Mesenchymal stem cell (in vitro differentiated cells and primary cell): ENCODE results near the gene PPP1R26.
"Not testable (repeated sequence)": the region's sequence is repeated elsewhere in the genome, so short reads cannot be mapped to it uniquely, and the experiment has no call there.

ENCODE experiments used
- DNase-seq: peaks from one replicate; pipeline ENCODE4 v3.0.0-alpha.2; 2013
- H2AFZ ChIP-seq: one replicate; pipeline ENCODE4 v1.6.1; 2013; ENCODE audit warnings: low read depth, mild to moderate bottlenecking, control low read depth, inconsistent platforms, low read length, moderate library complexity
- H2AK5ac ChIP-seq: 2 replicates; pipeline ENCODE4 v1.6.1; 2013; ENCODE audit warnings: low read length, moderate library complexity, mild to moderate bottlenecking, inconsistent platforms; ENCODE audit not compliant: severe bottlenecking
- H2BK120ac ChIP-seq: one replicate; pipeline ENCODE4 v1.6.1; 2013; ENCODE audit warnings: low read depth, mild to moderate bottlenecking, inconsistent platforms, low read length, moderate library complexity
- H2BK12ac ChIP-seq, 2 experiments: one replicate each; pipeline ENCODE4 v1.6.1; 2013; ENCODE audit warnings: inconsistent platforms in 2 of 2, low read length in 2 of 2, mild to moderate bottlenecking in 2 of 2, moderate library complexity in 2 of 2, control low read depth in 1 of 2
- H2BK15ac ChIP-seq: one replicate; pipeline ENCODE4 v1.6.1; 2013; ENCODE audit warnings: mild to moderate bottlenecking, low read depth, inconsistent platforms; ENCODE audit not compliant: poor library complexity, severe bottlenecking
- H2BK5ac ChIP-seq: 2 replicates; pipeline ENCODE4 v1.6.1; 2013; ENCODE audit warnings: low read depth, mild to moderate bottlenecking, low read length, control low read depth, inconsistent platforms; ENCODE audit not compliant: poor library complexity, severe bottlenecking
- H3K14ac ChIP-seq, 2 experiments: one replicate each; pipeline ENCODE4 v1.6.1; 2013; ENCODE audit warnings: inconsistent platforms in 2 of 2, low read length in 2 of 2, control low read depth in 1 of 2, mild to moderate bottlenecking in 1 of 2, moderate library complexity in 1 of 2
- H3K18ac ChIP-seq, 2 experiments: one replicate each; pipeline ENCODE4 v1.6.1; 2013; ENCODE audit warnings: inconsistent platforms in 2 of 2, low read length in 2 of 2, control low read depth in 1 of 2, low read depth in 1 of 2, mild to moderate bottlenecking in 1 of 2
- H3K23ac ChIP-seq, 2 experiments: one replicate each; pipeline ENCODE4 v1.6.1; 2013; ENCODE audit warnings: inconsistent platforms in 2 of 2, low read length in 2 of 2, mild to moderate bottlenecking in 2 of 2, moderate library complexity in 2 of 2, control low read depth in 1 of 2
- H3K27ac ChIP-seq: 2 replicates; pipeline ENCODE4 v1.5.1; 2013; ENCODE audit warnings: mild to moderate bottlenecking, moderate library complexity, low read length, control low read depth, inconsistent platforms; ENCODE audit not compliant: poor library complexity, severe bottlenecking
- H3K27me3 ChIP-seq, 2 experiments: 2 replicates each; pipeline versions ENCODE4 v1.6.1 to v1.7.0; 2013; ENCODE audit warnings: low read length in 2 of 2, mild to moderate bottlenecking in 2 of 2, moderate library complexity in 2 of 2, control low read depth in 1 of 2, inconsistent platforms in 1 of 2; ENCODE audit not compliant: control insufficient read depth in 1 of 2, insufficient read depth in 1 of 2
- H3K36me3 ChIP-seq, 2 experiments: 2 replicates each; pipeline versions ENCODE4 v1.6.1 to v1.7.0; 2013; ENCODE audit warnings: low read length in 2 of 2, control low read depth in 1 of 2, inconsistent platforms in 1 of 2, low read depth in 1 of 2, mild to moderate bottlenecking in 1 of 2; ENCODE audit not compliant: insufficient read depth in 2 of 2, control insufficient read depth in 1 of 2
- H3K4ac ChIP-seq, 2 experiments: one replicate each; pipeline ENCODE4 v1.6.1; 2013; ENCODE audit warnings: inconsistent platforms in 2 of 2, low read length in 2 of 2, mild to moderate bottlenecking in 2 of 2, moderate library complexity in 2 of 2, control low read depth in 1 of 2, low read depth in 1 of 2
- H3K4me1 ChIP-seq: 2 replicates; pipeline ENCODE4 v1.6.1; 2013; ENCODE audit warnings: low read depth, low read length, control low read depth; ENCODE audit not compliant: control insufficient read depth, insufficient read depth
- H3K4me2 ChIP-seq: 2 replicates; pipeline ENCODE4 v1.6.1; 2013; ENCODE audit warnings: low read length, mild to moderate bottlenecking, inconsistent platforms; ENCODE audit not compliant: poor library complexity, severe bottlenecking
- H3K4me3 ChIP-seq, 2 experiments: 2 replicates each; pipeline versions ENCODE4 v1.5.1 to v1.7.0; 2013; ENCODE audit warnings: low read length in 2 of 2, mild to moderate bottlenecking in 2 of 2, control low read depth in 1 of 2, low read depth in 1 of 2; ENCODE audit not compliant: insufficient read depth in 1 of 2
- H3K79me1 ChIP-seq: replicated peaks from 2 replicates; pipeline ENCODE4 v1.6.1; 2013; ENCODE audit warnings: mild to moderate bottlenecking, control low read depth, low read length, inconsistent platforms; ENCODE audit not compliant: poor library complexity, severe bottlenecking
- H3K9ac ChIP-seq: 2 replicates; pipeline ENCODE4 v1.7.0; 2013; ENCODE audit warnings: mild to moderate bottlenecking, low read length, moderate library complexity
- H3K9me3 ChIP-seq: 2 replicates; pipeline ENCODE4 v1.7.0; 2013; ENCODE audit warnings: mild to moderate bottlenecking, low read length; ENCODE audit not compliant: control insufficient read depth
- H4K8ac ChIP-seq: one replicate; pipeline ENCODE4 v1.6.1; 2013; ENCODE audit warnings: inconsistent platforms, mild to moderate bottlenecking, low read length, moderate library complexity
- H4K91ac ChIP-seq: one replicate; pipeline ENCODE4 v1.6.1; 2013; ENCODE audit warnings: mild to moderate bottlenecking, low read length, inconsistent platforms
- WGBS: methylation state at CpG from one replicate; pipeline ENCODE4 v1.1.7; 2013; ENCODE audit warnings: mixed read lengths; 5-methylcytosine and 5-hydroxymethylcytosine counted together

Gene PPP1R26

GRCh38 chr9:135528842-135529435, 49.4 kb downstream of the PPP1R26 start:
- not testable (repeated sequence) for H3K14ac ChIP-seq, H2BK12ac ChIP-seq, H3K79me1 ChIP-seq, H2AFZ ChIP-seq, H2BK15ac ChIP-seq, H2BK120ac ChIP-seq, H3K4me3 ChIP-seq, H3K4ac ChIP-seq, H2BK5ac ChIP-seq, H3K4me2 ChIP-seq, H3K27ac ChIP-seq, H4K91ac ChIP-seq, H3K9me3 ChIP-seq, DNase-seq, H3K9ac ChIP-seq, H3K23ac ChIP-seq, H4K8ac ChIP-seq, H3K4me1 ChIP-seq, H3K18ac ChIP-seq, H3K36me3 ChIP-seq, H2AK5ac ChIP-seq
- peaks cover 5 to 54% of the 10 kb centered on the region in 2 experiments for H3K27me3 ChIP-seq
- WGBS: 98% methylated on average over 8 of the region's 10 CpGs

GRCh38 chr9:135530146-135530545, 50.6 kb downstream of the PPP1R26 start:
- peaks cover 3 to 51% of the 10 kb centered on the region in 2 experiments for H3K27me3 ChIP-seq
- H3K14ac ChIP-seq: no peak overlapping the region
- no peak overlapping the region for H2BK120ac ChIP-seq
- H2BK5ac ChIP-seq: no peak overlapping the region
- no peak for DNase-seq
- H3K4ac ChIP-seq: no peak overlapping the region
- H4K8ac ChIP-seq: no peak overlapping the region
- H3K9ac ChIP-seq: no peak overlapping the region
- no peak overlapping the region for H2AFZ ChIP-seq
- 72% methylated on average over 5 of the region's 5 CpGs for WGBS
- H3K4me2 ChIP-seq: no peak overlapping the region
- H3K27ac ChIP-seq: no peak overlapping the region
- H2BK12ac ChIP-seq: no peak overlapping the region
- H4K91ac ChIP-seq: no peak overlapping the region
- no peak overlapping the region for H3K23ac ChIP-seq
- H3K9me3 ChIP-seq: no peaks in the 10 kb centered on the region
- H3K18ac ChIP-seq: no peak overlapping the region
- H3K36me3 ChIP-seq: no peaks in the 10 kb centered on the region
- H2AK5ac ChIP-seq: no peak overlapping the region
- no peak overlapping the region for H2BK15ac ChIP-seq
- peaks cover 3% of the 10 kb centered on the region for H3K4me1 ChIP-seq
- no peak overlapping the region for H3K4me3 ChIP-seq
- no peaks in the 10 kb centered on the region for H3K79me1 ChIP-seq

- WGBS: 88% methylated on average over 10 of the region's 10 CpGs
These were observed 51.5 kb downstream of the PPP1R26 start for GRCh38 chr9:135531096-135531495.

GRCh38 chr9:135533113-135533512, 53.5 kb downstream of the PPP1R26 start:
- Histone ChIP-seq H2BK15ac (no peak overlapping the region), H3K27me3 (peaks cover 0 to 47% of the 10 kb centered on the region in 2 experiments), H2AFZ (no peak overlapping the region)

More at GRCh38 chr9:135531096-135531495, 51.5 kb downstream of the PPP1R26 start:
- H2BK5ac ChIP-seq: no peak overlapping the region
- no peak overlapping the region for H2BK15ac ChIP-seq
- H3K4me1 ChIP-seq: peaks cover 2% of the 10 kb centered on the region
- H3K23ac ChIP-seq: no peak overlapping the region
- H3K27ac ChIP-seq: no peak overlapping the region
- no peak overlapping the region for H3K4ac ChIP-seq
- no peak overlapping the region for H3K4me2 ChIP-seq
- no peak overlapping the region for H4K91ac ChIP-seq
- H2BK120ac ChIP-seq: no peak overlapping the region
- H2BK12ac ChIP-seq: no peak overlapping the region
- no peak overlapping the region for H3K18ac ChIP-seq
- no peaks in the 10 kb centered on the region for H3K9me3 ChIP-seq
- DNase-seq: no peak
- no peak overlapping the region for H4K8ac ChIP-seq
- no peak overlapping the region for H3K14ac ChIP-seq
- no peaks in the 10 kb centered on the region for H3K79me1 ChIP-seq
- H3K36me3 ChIP-seq: no peaks in the 10 kb centered on the region
- H3K4me3 ChIP-seq: no peak overlapping the region
- H2AK5ac ChIP-seq: no peak overlapping the region
- H2AFZ ChIP-seq: no peak overlapping the region
- no peak overlapping the region for H3K9ac ChIP-seq
- H3K27me3 ChIP-seq: peaks cover 0 to 47% of the 10 kb centered on the region in 2 experiments

More at GRCh38 chr9:135533113-135533512, 53.5 kb downstream of the PPP1R26 start:
- Histone ChIP-seq H3K4me2 (no peak overlapping the region), H3K9ac (no peak overlapping the region), H3K27ac (no peak overlapping the region), H3K79me1 (no peaks in the 10 kb centered on the region), H3K4me3 (no peak overlapping the region), H3K4me1 (no peaks in the 10 kb centered on the region), H2BK120ac (no peak overlapping the region), H4K8ac (no peak overlapping the region), H3K14ac (no peak overlapping the region), H3K23ac (no peak overlapping the region), H3K9me3 (no peaks in the 10 kb centered on the region), H3K4ac (no peak overlapping the region), H3K36me3 (no peaks in the 10 kb centered on the region), H4K91ac (no peak overlapping the region), H2BK12ac (no peak overlapping the region), H2AK5ac (no peak overlapping the region), H3K18ac (no peak overlapping the region), H2BK5ac (no peak overlapping the region)
- DNase-seq: no peak
- 91% methylated on average over 3 of the region's 3 CpGs for WGBS
